ENCODE results near the gene UNKL.

Gene UNKL

GRCh38 chr16:1354815-1355540 is 59.5 kb downstream of the UNKL start:
- Mint-ChIP-seq H3K27me3 (ENCODE audit: low read depth, poor library complexity) (peaks cover 8% of the 10 kb centered on the region), H3K27ac (peak overlapping the region; percentile 69), H3K4me1 (peaks cover 25% of the 10 kb centered on the region), H3K36me3 (ENCODE audit: low read depth) (peaks cover 4% of the 10 kb centered on the region), H3K4me3 (peak overlapping the region; percentile 54), H3K9me3 (no peaks in the 10 kb centered on the region)
- DNase-seq: no peak
- no peak for TF ChIP-seq CTCF (IDR thresholded peaks at IDR 0.05)

GRCh38 chr16:1351582-1352362 is 62.7 kb downstream of the UNKL start, which contains the start of the genes GNPTG and TSR3:
Gene GNPTG, plus strand, starts transcription at chr16:1351931. Its CDS starts 35 bp downstream, at chr16:1351966.
Gene TSR3, minus strand, starts transcription at chr16:1351878. Its CDS starts 74 bp downstream, at chr16:1351804.
- peak within 1 kb of the TSS; percentile 74 for H3K27ac Mint-ChIP-seq
- peak; percentile 87 for DNase-seq
- no peaks in the 10 kb centered on the region for H3K9me3 Mint-ChIP-seq
- no peak for TF ChIP-seq CTCF (IDR thresholded peaks at IDR 0.05)
- peaks cover 25% of the 10 kb centered on the region for H3K4me1 Mint-ChIP-seq
- H3K4me3 Mint-ChIP-seq: peak within 1 kb of the TSS; percentile 97
- H3K36me3 Mint-ChIP-seq (ENCODE audit: low read depth): no peaks in the 10 kb centered on the region
- H3K27me3 Mint-ChIP-seq (ENCODE audit: low read depth, poor library complexity): peaks cover 8% of the 10 kb centered on the region

GRCh38 chr16:1351215-1351581 is 63.3 kb downstream of the UNKL start:
- Mint-ChIP-seq H3K4me1 (peaks cover 25% of the 10 kb centered on the region), H3K36me3 (ENCODE audit: low read depth) (no peaks in the 10 kb centered on the region), H3K9me3 (no peaks in the 10 kb centered on the region), H3K27me3 (ENCODE audit: low read depth, poor library complexity) (peaks cover 8% of the 10 kb centered on the region), H3K27ac (no peak overlapping the region), H3K4me3 (peak overlapping the region; percentile 84)
- DNase-seq: no peak
- no peak for TF ChIP-seq CTCF (IDR thresholded peaks at IDR 0.05)

GRCh38 chr16:1350691-1351090 is 63.8 kb downstream of the UNKL start:
- H3K9me3 Mint-ChIP-seq: no peaks in the 10 kb centered on the region
- H3K27me3 Mint-ChIP-seq (ENCODE audit: low read depth, poor library complexity): peaks cover 8% of the 10 kb centered on the region
- peaks cover 25% of the 10 kb centered on the region for H3K4me1 Mint-ChIP-seq
- H3K27ac Mint-ChIP-seq: no peak overlapping the region
- no peaks in the 10 kb centered on the region for H3K36me3 Mint-ChIP-seq (ENCODE audit: low read depth)
- TF ChIP-seq CTCF (IDR thresholded peaks at IDR 0.05): no peak
- peak overlapping the region; percentile 84 for H3K4me3 Mint-ChIP-seq
- DNase-seq: no peak

- Mint-ChIP-seq H3K27me3 (ENCODE audit: low read depth, poor library complexity) (peaks cover 8% of the 10 kb centered on the region), H3K4me3 (peak overlapping the region; percentile 84), H3K4me1 (peaks cover 21% of the 10 kb centered on the region), H3K27ac (no peak overlapping the region), H3K9me3 (no peaks in the 10 kb centered on the region), H3K36me3 (ENCODE audit: low read depth) (no peaks in the 10 kb centered on the region)
- no peak for DNase-seq
- TF ChIP-seq CTCF (IDR thresholded peaks at IDR 0.05): no peak
Observed at GRCh38 chr16:1349951-1350350, 64.6 kb downstream of the UNKL start.

Measured in nephron progenitor cell (in vitro differentiated cells).